22Rv1 (cell line): ENCODE results near the gene KRTAP10-2.

ENCODE experiments used
- H3K27ac ChIP-seq: fragments of 450-650 bp; 2 replicates; pipeline ENCODE4 v1.5.1; 2017
- ZFX ChIP-seq: fragments of 450-650 bp; IDR thresholded peaks from 2 replicates; pipeline ENCODE4 v1.6.1; 2017; ENCODE audit warnings: antibody characterized with exemption, borderline replicate concordance
- TF ChIP-seq, protein P1 (sequence below): fragments of 450-650 bp; IDR thresholded peaks from 2 replicates; pipeline ENCODE4 v1.5.1; 2017; ENCODE audit warnings: mild to moderate bottlenecking

KRTAP10-2 gene

DNA sequence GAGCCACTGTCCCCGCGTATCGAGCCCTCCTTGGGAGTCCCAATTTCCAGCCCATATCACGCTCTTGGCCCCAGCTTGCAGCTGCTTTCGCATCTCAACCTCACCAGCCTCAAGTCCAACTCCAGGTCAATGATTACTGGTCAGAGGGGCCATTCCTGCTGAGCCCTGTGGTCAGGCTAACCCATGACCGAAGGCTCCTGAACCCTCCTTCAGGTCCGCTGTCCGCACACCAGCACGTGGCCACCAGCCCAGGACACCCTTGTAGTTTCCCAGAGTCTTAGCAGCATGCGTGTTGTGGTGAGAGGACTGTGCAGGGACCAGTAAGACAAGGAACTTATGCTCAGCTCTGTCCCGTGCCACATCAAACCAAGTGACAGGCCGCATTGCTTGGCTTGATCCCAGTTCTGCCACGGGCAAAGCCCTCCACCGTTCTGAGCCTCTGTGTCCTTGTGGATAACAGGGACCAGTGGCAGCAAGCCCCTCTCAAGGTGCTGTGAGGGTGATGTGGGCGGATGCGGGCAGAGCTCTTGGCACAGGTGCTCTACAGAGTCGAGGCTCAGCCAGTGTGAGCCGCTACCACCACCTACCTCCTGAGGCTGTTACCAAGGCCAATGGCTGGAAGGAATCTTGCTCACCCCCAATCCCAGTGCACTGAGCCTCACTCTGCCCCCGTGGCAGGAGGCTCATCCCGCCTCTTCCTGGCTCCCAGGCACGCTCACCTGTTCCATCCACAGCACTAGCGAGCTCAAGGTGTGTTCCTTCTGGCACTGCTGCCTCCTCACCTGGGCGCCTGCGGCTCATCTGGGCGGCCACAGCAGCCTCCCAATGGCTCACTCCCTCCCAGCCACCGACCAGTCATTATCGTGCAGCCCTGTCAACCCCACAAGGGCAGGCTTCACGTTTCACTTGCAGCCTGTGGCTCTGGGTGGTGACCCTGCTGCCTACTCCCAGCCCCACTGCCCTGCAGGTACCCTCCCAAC lies 31.7 kb downstream of the KRTAP10-2 start:
- TF ChIP-seq, protein P1, sequence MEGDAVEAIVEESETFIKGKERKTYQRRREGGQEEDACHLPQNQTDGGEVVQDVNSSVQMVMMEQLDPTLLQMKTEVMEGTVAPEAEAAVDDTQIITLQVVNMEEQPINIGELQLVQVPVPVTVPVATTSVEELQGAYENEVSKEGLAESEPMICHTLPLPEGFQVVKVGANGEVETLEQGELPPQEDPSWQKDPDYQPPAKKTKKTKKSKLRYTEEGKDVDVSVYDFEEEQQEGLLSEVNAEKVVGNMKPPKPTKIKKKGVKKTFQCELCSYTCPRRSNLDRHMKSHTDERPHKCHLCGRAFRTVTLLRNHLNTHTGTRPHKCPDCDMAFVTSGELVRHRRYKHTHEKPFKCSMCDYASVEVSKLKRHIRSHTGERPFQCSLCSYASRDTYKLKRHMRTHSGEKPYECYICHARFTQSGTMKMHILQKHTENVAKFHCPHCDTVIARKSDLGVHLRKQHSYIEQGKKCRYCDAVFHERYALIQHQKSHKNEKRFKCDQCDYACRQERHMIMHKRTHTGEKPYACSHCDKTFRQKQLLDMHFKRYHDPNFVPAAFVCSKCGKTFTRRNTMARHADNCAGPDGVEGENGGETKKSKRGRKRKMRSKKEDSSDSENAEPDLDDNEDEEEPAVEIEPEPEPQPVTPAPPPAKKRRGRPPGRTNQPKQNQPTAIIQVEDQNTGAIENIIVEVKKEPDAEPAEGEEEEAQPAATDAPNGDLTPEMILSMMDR, result no peak
- TF ChIP-seq ZFX, result no peak
- H3K27ac ChIP-seq, result no peak overlapping the region

DNA sequence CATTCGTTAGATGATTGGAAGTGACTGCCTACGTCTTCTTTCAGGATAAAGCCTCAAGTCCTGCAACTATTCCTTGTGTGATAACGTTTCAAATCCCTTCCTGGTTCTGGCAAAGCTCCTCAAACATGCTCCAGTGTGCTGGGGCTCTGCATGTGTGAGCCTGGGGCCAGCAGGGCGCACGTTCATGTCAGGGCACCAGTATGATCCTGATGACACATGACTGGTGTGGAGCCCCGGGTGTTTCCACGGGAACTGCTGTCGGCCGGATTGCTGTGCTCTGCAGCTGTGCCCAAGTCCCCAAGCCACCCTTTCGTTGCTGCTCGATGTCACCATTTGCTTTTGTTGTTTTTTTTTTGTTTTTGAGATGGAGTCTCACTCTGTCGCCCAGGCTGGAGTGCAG lies 32.6 kb downstream of the KRTAP10-2 start:
- no peak for TF ChIP-seq ZFX
- TF ChIP-seq, protein P1, result no peak
- no peak overlapping the region for H3K27ac ChIP-seq

DNA sequence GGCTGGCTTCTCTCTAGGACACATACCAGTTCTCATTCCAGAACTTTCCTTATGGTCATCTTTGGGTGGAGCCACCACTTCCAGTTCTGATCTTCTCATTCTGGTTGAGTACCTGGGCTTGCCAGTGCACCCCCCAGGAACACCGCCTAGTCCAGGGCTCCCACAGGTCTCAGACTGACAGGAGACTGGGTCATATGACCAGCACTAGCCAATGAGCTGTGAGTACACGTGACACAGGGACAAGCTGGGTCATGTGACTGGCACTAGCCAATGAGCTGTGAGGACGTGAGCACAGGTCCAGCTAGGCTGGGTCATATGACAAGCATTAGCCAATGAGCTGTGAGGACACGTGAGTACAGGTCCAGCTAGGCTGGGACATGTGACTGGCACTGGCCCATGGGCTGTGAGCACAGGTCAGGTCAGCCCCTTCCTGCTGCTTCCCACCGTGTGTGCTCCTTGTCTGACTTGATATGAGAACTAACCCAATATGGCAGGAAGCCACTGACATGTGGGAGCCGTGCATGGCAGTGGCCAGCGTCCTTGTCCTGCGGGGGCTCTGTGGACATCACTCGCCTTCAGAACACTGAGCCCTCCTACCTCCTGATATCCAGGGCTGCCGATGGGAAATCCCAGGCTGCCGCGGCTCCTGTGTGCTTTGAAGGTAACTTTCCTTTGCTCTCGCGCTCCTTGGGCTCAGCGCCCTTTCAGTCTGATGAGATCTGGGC lies 34.0 kb downstream of the KRTAP10-2 start:
- TF ChIP-seq, protein P1, result no peak
- H3K27ac ChIP-seq, result peak overlapping the region; percentile 65

DNA sequence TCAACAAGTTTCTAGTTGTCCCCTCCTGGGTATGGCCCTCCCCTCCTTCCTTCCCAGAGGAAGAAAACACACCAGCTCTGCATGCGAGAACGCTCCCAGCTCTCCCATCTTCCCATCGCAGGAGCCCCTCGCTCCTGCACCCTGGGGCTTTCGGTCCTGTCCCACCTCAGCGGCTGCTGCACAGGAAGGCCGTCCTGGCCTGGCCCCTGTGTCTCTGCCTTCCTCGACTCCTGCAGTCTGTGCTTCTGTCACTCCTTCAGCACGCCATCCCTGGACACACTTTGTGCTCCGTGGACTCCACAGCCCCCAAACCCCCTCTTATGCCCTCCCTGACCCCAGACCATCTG lies 34.5 kb downstream of the KRTAP10-2 start:
- no peak for TF ChIP-seq ZFX
- TF ChIP-seq, protein P1, result no peak
- H3K27ac ChIP-seq, result peak overlapping the region; percentile 65

DNA sequence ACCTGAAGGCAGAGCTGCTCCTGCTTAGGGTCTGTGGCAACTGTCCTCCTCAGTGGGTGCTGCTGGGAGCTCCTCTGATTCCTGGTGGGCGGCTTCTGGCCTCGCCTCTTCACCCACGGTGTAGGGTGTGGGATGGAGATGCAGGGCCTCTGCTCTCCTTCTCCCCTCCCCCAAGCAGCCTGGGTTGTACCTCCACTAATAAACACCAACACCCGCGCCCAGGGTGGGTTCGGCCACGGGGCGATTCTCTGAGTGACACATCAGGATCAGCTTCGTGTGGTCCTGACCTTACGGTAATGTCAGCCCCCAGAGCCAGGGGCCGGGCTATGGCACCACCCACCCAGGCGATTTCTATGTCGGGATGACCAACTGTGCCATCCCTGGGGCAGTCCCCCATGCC lies 35.0 kb downstream of the KRTAP10-2 start:
- TF ChIP-seq, protein P1, result no peak
- TF ChIP-seq ZFX, result no peak
- H3K27ac ChIP-seq, result no peak overlapping the region

DNA sequence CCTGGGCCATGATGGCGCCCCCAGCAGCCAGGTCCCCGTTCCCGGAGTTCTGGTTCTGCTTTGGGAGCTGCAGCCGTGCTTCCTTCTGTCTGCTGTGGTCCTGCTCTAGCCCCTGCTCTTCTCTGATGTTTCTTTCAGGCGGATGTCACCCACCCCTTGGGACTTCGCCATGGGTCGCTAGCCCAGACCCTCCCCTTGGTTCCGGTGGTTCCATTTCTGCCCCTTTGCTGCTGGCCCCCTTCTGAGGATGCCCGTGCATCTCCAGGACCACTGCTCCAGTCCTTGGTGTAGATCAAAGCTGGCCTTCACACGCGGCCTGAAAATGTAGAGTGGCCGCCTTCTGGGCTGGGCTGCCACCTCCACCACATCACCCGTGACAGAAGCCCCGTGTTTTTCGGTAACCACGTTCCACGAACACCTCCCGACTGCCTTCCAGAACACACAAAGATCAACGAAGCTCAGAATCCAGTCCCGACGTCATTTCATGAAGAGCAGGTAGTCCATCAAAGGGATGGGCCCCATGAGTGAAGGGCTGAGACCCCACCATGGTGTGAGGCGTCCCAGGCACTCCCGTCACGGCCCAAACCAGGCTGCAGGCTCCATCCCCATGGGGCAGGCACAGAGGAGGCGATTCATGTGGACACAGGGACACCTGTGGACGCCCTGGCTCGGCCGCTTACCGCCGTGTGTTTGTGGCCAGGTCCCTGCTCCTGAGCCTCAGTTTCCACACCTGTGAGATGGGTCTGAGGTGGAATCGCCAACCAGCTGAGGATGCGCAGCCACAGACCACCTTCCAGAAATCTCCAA lies 35.7 kb downstream of the KRTAP10-2 start:
- TF ChIP-seq ZFX, result no peak
- TF ChIP-seq, protein P1, result no peak
- H3K27ac ChIP-seq, result no peak overlapping the region
